Measurements from ENCODE around the gene NXPE2.

Gene NXPE2

DNA sequence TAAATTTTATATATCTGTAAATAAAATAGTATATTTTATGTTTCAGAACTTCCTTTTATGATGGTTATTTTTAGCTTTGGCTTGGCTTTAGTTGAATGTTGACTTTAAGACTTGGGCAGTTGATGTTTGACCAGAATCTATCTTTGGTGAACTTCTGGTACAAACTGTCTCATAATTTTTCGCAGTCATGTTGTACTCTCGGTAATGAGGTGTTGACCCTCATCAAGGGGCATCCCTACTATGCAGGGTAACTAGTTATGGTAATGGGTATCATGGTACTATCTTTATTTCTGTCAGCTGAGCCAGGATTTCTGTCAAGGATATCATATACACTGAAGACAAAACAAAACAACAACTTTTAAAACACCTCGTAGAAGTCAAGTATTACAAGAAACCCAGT, 67.7 kb downstream of the NXPE2 start:
- DNase-seq = no peak

Measured in bone marrow (tissue), 2 donors.